ENCODE results near the gene LATS2.

- TF ChIP-seq, protein P1, sequence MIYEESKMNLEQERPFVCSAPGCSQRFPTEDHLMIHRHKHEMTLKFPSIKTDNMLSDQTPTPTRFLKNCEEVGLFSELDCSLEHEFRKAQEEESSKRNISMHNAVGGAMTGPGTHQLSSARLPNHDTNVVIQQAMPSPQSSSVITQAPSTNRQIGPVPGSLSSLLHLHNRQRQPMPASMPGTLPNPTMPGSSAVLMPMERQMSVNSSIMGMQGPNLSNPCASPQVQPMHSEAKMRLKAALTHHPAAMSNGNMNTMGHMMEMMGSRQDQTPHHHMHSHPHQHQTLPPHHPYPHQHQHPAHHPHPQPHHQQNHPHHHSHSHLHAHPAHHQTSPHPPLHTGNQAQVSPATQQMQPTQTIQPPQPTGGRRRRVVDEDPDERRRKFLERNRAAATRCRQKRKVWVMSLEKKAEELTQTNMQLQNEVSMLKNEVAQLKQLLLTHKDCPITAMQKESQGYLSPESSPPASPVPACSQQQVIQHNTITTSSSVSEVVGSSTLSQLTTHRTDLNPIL (CRISPR knock-in tag; IDR thresholded peaks at IDR 0.05; ENCODE audit: low read depth) = no peak
- no peak for TF ChIP-seq SNAI2 (CRISPR knock-in tag; IDR thresholded peaks at IDR 0.05)
- TF ChIP-seq ZC3H10 (CRISPR knock-in tag; IDR thresholded peaks at IDR 0.05) = no peak
- TF ChIP-seq ZNF8 (CRISPR knock-in tag; IDR thresholded peaks at IDR 0.05) = no peak
Observed at GRCh38 chr13:21035498-21035897, 25.9 kb downstream of the LATS2 start.

All from SK-N-SH treated with all-trans-retinoic acid at 6 μM for 48 hours (cell line).